Natural killer cell (primary cell): ENCODE results near the gene DRD2. TPM values are rescaled to one million over a fixed set of nuclear protein-coding genes. Genes with fewer than 3 reads are reported as not detected.

Experiments
- ATAC-seq, 3 donors: fragments of 150-1000 bp in 2 of 3; fragments of 200-7000 bp in 1 of 3; cut with Tn5 transposase; 1 replicate in 1 of 3; 2 replicates in 2 of 3; pipeline ENCODE4 v1.10.0; 2021; ENCODE audit warnings: mild to moderate bottlenecking in 2 of 3, moderate library complexity in 2 of 3
- DNase-seq, 2 donors: peaks; one replicate each; pipeline versions ENCODE4 v3.0.0 to v3.0.0-alpha.2; 2013 to 2021; ENCODE audit warnings: mixed read lengths in 1 of 2
- H3K27ac ChIP-seq: one replicate; pipeline ENCODE4 v1.5.1; 2013; ENCODE audit warnings: mild to moderate bottlenecking, low read length
- H3K27me3 ChIP-seq: one replicate; pipeline ENCODE4 v1.6.1; 2013; ENCODE audit warnings: low read length; ENCODE audit not compliant: control insufficient read depth, insufficient read depth
- H3K36me3 ChIP-seq: one replicate; pipeline ENCODE4 v1.6.1; 2013; ENCODE audit warnings: low read length; ENCODE audit not compliant: control insufficient read depth, insufficient read depth
- H3K4me1 ChIP-seq: one replicate; pipeline ENCODE4 v1.6.1; 2013; ENCODE audit warnings: low read length; ENCODE audit not compliant: control insufficient read depth, insufficient read depth
- H3K4me3 ChIP-seq: one replicate; pipeline ENCODE4 v1.5.1; 2013; ENCODE audit warnings: low read length
- H3K9me3 ChIP-seq: one replicate; pipeline ENCODE4 v1.6.1; 2013; ENCODE audit warnings: low read length; ENCODE audit not compliant: control insufficient read depth, insufficient read depth
- H3K27ac Mint-ChIP-seq, 2 donors: one replicate each; pipeline ENCODE4 v1.8.0; 2022; ENCODE audit warnings: mild to moderate bottlenecking in 2 of 2, mixed read lengths in 2 of 2, moderate library complexity in 1 of 2
- H3K27me3 Mint-ChIP-seq, 2 donors: one replicate each; pipeline ENCODE4 v1.8.0; 2022; ENCODE audit warnings: low read depth in 2 of 2, mixed read lengths in 2 of 2
- H3K36me3 Mint-ChIP-seq: one replicate; pipeline ENCODE4 v1.8.0; 2022; ENCODE audit warnings: mixed read lengths
- H3K4me1 Mint-ChIP-seq, 2 donors: one replicate each; pipeline ENCODE4 v1.8.0; 2022; ENCODE audit warnings: mixed read lengths in 2 of 2
- H3K4me3 Mint-ChIP-seq: one replicate; pipeline ENCODE4 v1.8.0; 2022; ENCODE audit warnings: mild to moderate bottlenecking, moderate library complexity, mixed read lengths
- H3K9me3 Mint-ChIP-seq, 2 donors: one replicate each; pipeline ENCODE4 v1.8.0; 2022; ENCODE audit warnings: mixed read lengths in 2 of 2
- CTCF ChIP-seq: fragments of 200-600 bp; IDR thresholded peaks from one replicate; pipeline ENCODE4 v1.8.0; 2022; ENCODE audit warnings: antibody characterized with exemption
- WGBS: methylation state at CpG from one replicate; pipeline ENCODE4 v1.1.7; 2013; ENCODE audit warnings: missing lambda C conversion rate; ENCODE audit not compliant: insufficient coverage; 5-methylcytosine and 5-hydroxymethylcytosine counted together
- intact Hi-C: fragments of 100-400 bp; cut with micrococcal nuclease; formaldehyde crosslinking; loops from one replicate; pipeline ENCODE4 v1.14.2; 2022
- total RNA-seq, 4 donors: library from RNA; stranded (reverse); fragments of 120-200 nt in 1 of 4; gene quantifications; one replicate each; pipeline versions ENCODE4 v1.2.3 to v1.2.4, GENCODE V29; 2013 to 2022

The DRD2 gene
- total RNA-seq, 3 donors from 2014 or later (not counting 1 experiment from before 2014, with no cell fraction given) = not detected

- 77% methylated on average over 5 of the region's 5 CpGs for WGBS
- intact Hi-C loops = no loop called here
- Histone ChIP-seq H3K36me3 (no peaks in the 10 kb centered on the region), H3K4me1 (no peaks in the 10 kb centered on the region), H3K9me3 (no peaks in the 10 kb centered on the region), H3K4me3 (no peak overlapping the region), H3K27me3 (no peaks in the 10 kb centered on the region), H3K27ac (no peak overlapping the region)
- Mint-ChIP-seq H3K27ac (no peak overlapping the region), H3K9me3 (no peaks in the 10 kb centered on the region), H3K36me3 (no peaks in the 10 kb centered on the region), H3K27me3 (peaks cover 10 to 18% of the 10 kb centered on the region in 2 donors), H3K4me1 (no peaks in the 10 kb centered on the region), H3K4me3 (no peak overlapping the region)
- no peak for ATAC-seq
- TF ChIP-seq CTCF = no peak
- no peak for DNase-seq
These were observed 26.9 kb downstream of the DRD2 start for GRCh38 chr11:113448316-113448677.

- no peak overlapping the region for H3K4me3 Mint-ChIP-seq
- Histone ChIP-seq H3K27me3 (no peaks in the 10 kb centered on the region), H3K27ac (no peak overlapping the region), H3K9me3 (no peaks in the 10 kb centered on the region), H3K4me3 (no peak overlapping the region), H3K4me1 (no peaks in the 10 kb centered on the region), H3K36me3 (no peaks in the 10 kb centered on the region)
- intact Hi-C loops = no loop called here
- no peaks in the 10 kb centered on the region for H3K4me1 Mint-ChIP-seq
- TF ChIP-seq CTCF = no peak
- DNase-seq (no peak), ATAC-seq (no peak)
- H3K27me3 Mint-ChIP-seq = peaks cover 10 to 18% of the 10 kb centered on the region in 2 donors
- no peaks in the 10 kb centered on the region for H3K36me3 Mint-ChIP-seq
- no peak overlapping the region for H3K27ac Mint-ChIP-seq
- H3K9me3 Mint-ChIP-seq = no peaks in the 10 kb centered on the region
- 57% methylated on average over 8 of the region's 8 CpGs for WGBS
These were observed 27.4 kb downstream of the DRD2 start for GRCh38 chr11:113447621-113448315.

GRCh38 chr11:113446938-113447337 is 28.3 kb downstream of the DRD2 start:
- TF ChIP-seq CTCF = no peak
- no peak for ATAC-seq

GRCh38 chr11:113446112-113446511 is 29.1 kb downstream of the DRD2 start:
- Histone ChIP-seq H3K4me3 (no peak overlapping the region), H3K36me3 (no peaks in the 10 kb centered on the region), H3K4me1 (no peaks in the 10 kb centered on the region), H3K9me3 (no peaks in the 10 kb centered on the region), H3K27ac (no peak overlapping the region), H3K27me3 (no peaks in the 10 kb centered on the region)
- WGBS = 74% methylated on average over 6 of the region's 6 CpGs
- ATAC-seq (no peak), DNase-seq (no peak)
- no peak overlapping the region for H3K4me3 Mint-ChIP-seq
- TF ChIP-seq CTCF = no peak
- H3K9me3 Mint-ChIP-seq = no peaks in the 10 kb centered on the region
- no peaks in the 10 kb centered on the region for H3K36me3 Mint-ChIP-seq
- intact Hi-C loops = no loop called here
- H3K27ac Mint-ChIP-seq = no peak overlapping the region
- H3K4me1 Mint-ChIP-seq = no peaks in the 10 kb centered on the region
- peaks cover 7 to 19% of the 10 kb centered on the region in 2 donors for H3K27me3 Mint-ChIP-seq

More at GRCh38 chr11:113446938-113447337, 28.3 kb downstream of the DRD2 start:
- Histone ChIP-seq H3K4me1 (no peaks in the 10 kb centered on the region), H3K27ac (no peak overlapping the region), H3K9me3 (no peaks in the 10 kb centered on the region), H3K4me3 (no peak overlapping the region), H3K36me3 (no peaks in the 10 kb centered on the region), H3K27me3 (no peaks in the 10 kb centered on the region)
- intact Hi-C loops = no loop called here
- DNase-seq = no peak
- H3K36me3 Mint-ChIP-seq = no peaks in the 10 kb centered on the region
- H3K9me3 Mint-ChIP-seq = no peaks in the 10 kb centered on the region
- 90% methylated on average over 6 of the region's 6 CpGs for WGBS
- no peak overlapping the region for H3K27ac Mint-ChIP-seq
- no peak overlapping the region for H3K4me3 Mint-ChIP-seq
- no peaks in the 10 kb centered on the region for H3K4me1 Mint-ChIP-seq
- peaks cover 9 to 19% of the 10 kb centered on the region in 2 donors for H3K27me3 Mint-ChIP-seq
